GM23338 (cell line): Measurements from ENCODE around the gene STAT1. TPM values are rescaled to one million over a fixed set of nuclear protein-coding genes. Genes with fewer than 3 reads are reported as not detected.

Source experiments
- ATAC-seq: fragments of 200-7000 bp; cut with Tn5 transposase; 3 replicates; pipeline ENCODE4 v1.9.1; 2020
- DNase-seq: peaks from one replicate; pipeline ENCODE4 v3.0.0-alpha.2; 2015; ENCODE audit warnings: low spot score
- H2AFZ ChIP-seq: fragments of 200-600 bp; sonication (generic); 2 replicates; pipeline ENCODE4 v1.8.0; 2016; ENCODE audit warnings: antibody characterized with exemption, mild to moderate bottlenecking, moderate library complexity
- H3F3A ChIP-seq: fragments of 200-600 bp; sonication (generic); replicated peaks from 2 replicates; pipeline ENCODE4 v1.8.0; 2017; ENCODE audit warnings: antibody characterized with exemption, mixed run types, low read depth
- H3K27ac ChIP-seq: fragments of 200-600 bp; sonication (generic); 2 replicates; pipeline ENCODE4 v1.6.1; 2016; ENCODE audit warnings: low read depth
- H3K27me3 ChIP-seq: fragments of 200-600 bp; sonication (generic); 2 replicates; pipeline ENCODE4 v1.8.0; 2016; ENCODE audit warnings: mild to moderate bottlenecking, mixed run types, moderate library complexity; ENCODE audit not compliant: insufficient read depth
- H3K36me3 ChIP-seq: fragments of 200-600 bp; sonication (generic); 2 replicates; pipeline ENCODE4 v1.8.0; 2016; ENCODE audit warnings: mild to moderate bottlenecking; ENCODE audit not compliant: insufficient read depth
- H3K4me1 ChIP-seq: fragments of 200-600 bp; sonication (generic); 2 replicates; pipeline ENCODE4 v1.8.0; 2016; ENCODE audit warnings: mild to moderate bottlenecking, moderate library complexity; ENCODE audit not compliant: insufficient read depth
- H3K4me2 ChIP-seq: fragments of 200-600 bp; sonication (generic); 2 replicates; pipeline ENCODE4 v1.7.1; 2017; ENCODE audit warnings: mixed run types
- H3K4me3 ChIP-seq: fragments of 200-600 bp; sonication (generic); 2 replicates; pipeline ENCODE4 v1.6.1; 2016; ENCODE audit warnings: mixed run types
- H3K79me2 ChIP-seq: fragments of 200-600 bp; sonication (generic); replicated peaks from 2 replicates; pipeline ENCODE4 v1.8.0; 2017; ENCODE audit warnings: mild to moderate bottlenecking; ENCODE audit not compliant: insufficient read depth
- H3K9me2 ChIP-seq: fragments of 200-600 bp; sonication (generic); 2 replicates; pipeline ENCODE4 v1.8.0; 2017; ENCODE audit not compliant: insufficient read depth
- H4K20me1 ChIP-seq: fragments of 200-600 bp; sonication (generic); replicated peaks from 2 replicates; pipeline ENCODE4 v1.8.0; 2017; ENCODE audit warnings: mild to moderate bottlenecking; ENCODE audit not compliant: insufficient read depth
- H3K27ac Mint-ChIP-seq: 2 replicates; pipeline ENCODE4 v1.8.0; 2020; ENCODE audit warnings: inconsistent platforms, mild to moderate bottlenecking, moderate library complexity, mixed read lengths
- H3K27me3 Mint-ChIP-seq: 3 replicates; pipeline ENCODE4 v1.8.0; 2022; ENCODE audit warnings: low read depth, mild to moderate bottlenecking, moderate library complexity, mixed read lengths, inconsistent platforms; ENCODE audit not compliant: insufficient read depth, poor library complexity
- H3K36me3 Mint-ChIP-seq: 3 replicates; pipeline ENCODE4 v1.8.0; 2021; ENCODE audit warnings: low read depth, mild to moderate bottlenecking, inconsistent platforms, moderate library complexity, mixed read lengths
- H3K4me1 Mint-ChIP-seq: 3 replicates; pipeline ENCODE4 v1.8.0; 2020; ENCODE audit warnings: mild to moderate bottlenecking, inconsistent platforms, mixed read lengths
- H3K4me3 Mint-ChIP-seq: 3 replicates; pipeline ENCODE4 v1.8.0; 2021; ENCODE audit warnings: moderate library complexity, mild to moderate bottlenecking, inconsistent platforms, mixed read lengths
- H3K9me3 Mint-ChIP-seq: 3 replicates; pipeline ENCODE4 v1.8.0; 2020; ENCODE audit warnings: moderate library complexity, mild to moderate bottlenecking, inconsistent platforms, mixed read lengths
- CREB1 ChIP-seq: fragments of 250-450 bp; sonication (Bioruptor Pico); IDR thresholded peaks from 2 replicates; pipeline ENCODE4 v1.5.0; 2020; ENCODE audit warnings: low read depth, mild to moderate bottlenecking, moderate library complexity
- EZH2 ChIP-seq: fragments of 200-600 bp; sonication (generic); IDR thresholded peaks from one replicate; pipeline ENCODE4 v1.8.0; 2017; ENCODE audit warnings: antibody characterized with exemption, mild to moderate bottlenecking, low read depth; ENCODE audit not compliant: unreplicated experiment
- EZH2phosphoT487 ChIP-seq: fragments of 200-600 bp; sonication (generic); IDR thresholded peaks from one replicate; pipeline ENCODE4 v1.8.1; 2018; ENCODE audit warnings: antibody characterized with exemption; ENCODE audit not compliant: unreplicated experiment
- JUNB ChIP-seq: IDR thresholded peaks from one replicate; pipeline ENCODE4 v1.6.1; 2016; ENCODE audit warnings: antibody characterized with exemption; ENCODE audit not compliant: unreplicated experiment
- NANOG ChIP-seq: IDR thresholded peaks from 2 replicates; pipeline ENCODE4 v1.6.1; 2016; ENCODE audit warnings: antibody characterized with exemption, borderline replicate concordance
- POLR2AphosphoS5 ChIP-seq: IDR thresholded peaks from 2 replicates; pipeline ENCODE4 v1.6.1; 2016; ENCODE audit warnings: antibody characterized with exemption, low read depth
- STAT1 ChIP-seq: IDR thresholded peaks from one replicate; pipeline ENCODE4 v1.6.1; 2016; ENCODE audit warnings: antibody characterized with exemption; ENCODE audit not compliant: unreplicated experiment
- ZNF114 ChIP-seq: fragments of 250-450 bp; sonication (Bioruptor Pico); IDR thresholded peaks from 2 replicates; pipeline ENCODE4 v1.5.0; 2020; ENCODE audit warnings: mild to moderate bottlenecking, moderate library complexity
- ZNF331 ChIP-seq: fragments of 250-450 bp; sonication (Bioruptor Pico); IDR thresholded peaks from 2 replicates; pipeline ENCODE4 v1.5.0; 2020; ENCODE audit warnings: low read depth, mild to moderate bottlenecking, moderate library complexity
- polyA plus RNA-seq: library from polyadenylated mRNA; unstranded; fragments of >200 nt; fragmentation: Nextera tagmentation; extraction: Ambion mirVana; gene quantifications from 2 replicates; pipeline ENCODE4 v1.2.1, GENCODE V29; 2016
- total RNA-seq: library from RNA; depleted of rRNA; stranded (reverse); fragments of >200 nt; shearing (Covaris generic); gene quantifications from 2 replicates; pipeline ENCODE4 v1.2.3, GENCODE V29; 2014
- TF ChIP-seq, protein P1 (sequence below): IDR thresholded peaks from 2 replicates; pipeline ENCODE4 v1.6.1; 2016; ENCODE audit warnings: antibody characterized with exemption
- TF ChIP-seq, protein P2 (sequence below), 2 experiments: fragments of 200-600 bp in 1 of 2; sonication (generic) in 1 of 2; conservative IDR thresholded peaks; 2 replicates each; pipeline versions ENCODE4 v1.5.1 to v1.6.1; 2016 to 2017; ENCODE audit warnings: antibody characterized with exemption in 2 of 2, low read depth in 2 of 2, mild to moderate bottlenecking in 2 of 2, moderate library complexity in 1 of 2

The STAT1 gene
- total and polyA plus RNA-seq, 2 experiments from 2014 or later, result 15.1 to 47.4 TPM

DNA sequence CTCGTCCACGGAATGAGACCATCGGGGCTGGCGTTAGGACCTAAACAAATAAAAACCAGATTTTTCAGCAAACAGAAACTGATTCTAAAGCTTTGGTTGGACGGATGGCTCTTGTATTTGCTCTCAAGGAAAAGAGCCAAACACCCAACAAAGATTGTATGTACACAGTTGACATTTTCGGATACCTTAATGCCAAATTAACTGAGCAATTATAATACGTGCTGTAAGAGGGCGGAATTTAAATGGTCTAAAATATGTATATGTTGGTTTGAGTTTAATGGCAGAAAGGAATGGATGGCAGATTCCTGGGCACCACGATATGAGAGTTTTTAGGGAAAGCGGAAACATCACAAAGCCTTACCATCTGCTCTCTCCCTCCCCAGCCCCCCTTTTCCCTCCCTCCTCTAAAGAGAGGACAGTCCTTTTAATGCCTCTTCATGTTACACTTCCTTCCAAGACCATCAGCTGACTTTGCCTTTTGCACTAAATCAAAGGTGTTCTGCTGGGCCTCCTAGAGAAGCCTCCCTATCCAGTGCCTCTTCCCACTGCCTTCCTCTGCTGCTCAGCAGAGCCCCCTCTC is 33.3 kb downstream of the STAT1 start:
- no peak overlapping the region for H3K4me3 ChIP-seq
- DNase-seq, result no peak
- no peak overlapping the region for H3K27ac ChIP-seq
- peak overlapping the region; percentile 43; the same call in 1 of the 2 replicates for H3K27ac Mint-ChIP-seq
- H2AFZ ChIP-seq, result no peak overlapping the region
- peaks cover 4% of the 10 kb centered on the region for H4K20me1 ChIP-seq
- no peak overlapping the region for H3K4me3 Mint-ChIP-seq
- peaks cover 5% of the 10 kb centered on the region for H3K27me3 Mint-ChIP-seq
- H3K9me2 ChIP-seq, result no peaks in the 10 kb centered on the region
- no peaks in the 10 kb centered on the region for H3F3A ChIP-seq
- no peaks in the 10 kb centered on the region for H3K27me3 ChIP-seq
- no peak for ATAC-seq
- TF ChIP-seq EZH2 (no peak), CREB1 (CRISPR knock-in tag) (no peak), EZH2phosphoT487 (no peak)
- TF ChIP-seq, protein P1, sequence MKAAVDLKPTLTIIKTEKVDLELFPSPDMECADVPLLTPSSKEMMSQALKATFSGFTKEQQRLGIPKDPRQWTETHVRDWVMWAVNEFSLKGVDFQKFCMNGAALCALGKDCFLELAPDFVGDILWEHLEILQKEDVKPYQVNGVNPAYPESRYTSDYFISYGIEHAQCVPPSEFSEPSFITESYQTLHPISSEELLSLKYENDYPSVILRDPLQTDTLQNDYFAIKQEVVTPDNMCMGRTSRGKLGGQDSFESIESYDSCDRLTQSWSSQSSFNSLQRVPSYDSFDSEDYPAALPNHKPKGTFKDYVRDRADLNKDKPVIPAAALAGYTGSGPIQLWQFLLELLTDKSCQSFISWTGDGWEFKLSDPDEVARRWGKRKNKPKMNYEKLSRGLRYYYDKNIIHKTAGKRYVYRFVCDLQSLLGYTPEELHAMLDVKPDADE, result no peak
- H3K4me1 ChIP-seq, result no peaks in the 10 kb centered on the region
- H3K4me1 Mint-ChIP-seq, result no peaks in the 10 kb centered on the region; the same call in 2 of the 3 replicates
- no peak overlapping the region for H3K4me2 ChIP-seq
- no peaks in the 10 kb centered on the region for H3K79me2 ChIP-seq
- H3K36me3 ChIP-seq, result peaks cover 78% of the 10 kb centered on the region
- H3K9me3 Mint-ChIP-seq, result no peaks in the 10 kb centered on the region
- H3K36me3 Mint-ChIP-seq, result peaks cover 88% of the 10 kb centered on the region

DNA sequence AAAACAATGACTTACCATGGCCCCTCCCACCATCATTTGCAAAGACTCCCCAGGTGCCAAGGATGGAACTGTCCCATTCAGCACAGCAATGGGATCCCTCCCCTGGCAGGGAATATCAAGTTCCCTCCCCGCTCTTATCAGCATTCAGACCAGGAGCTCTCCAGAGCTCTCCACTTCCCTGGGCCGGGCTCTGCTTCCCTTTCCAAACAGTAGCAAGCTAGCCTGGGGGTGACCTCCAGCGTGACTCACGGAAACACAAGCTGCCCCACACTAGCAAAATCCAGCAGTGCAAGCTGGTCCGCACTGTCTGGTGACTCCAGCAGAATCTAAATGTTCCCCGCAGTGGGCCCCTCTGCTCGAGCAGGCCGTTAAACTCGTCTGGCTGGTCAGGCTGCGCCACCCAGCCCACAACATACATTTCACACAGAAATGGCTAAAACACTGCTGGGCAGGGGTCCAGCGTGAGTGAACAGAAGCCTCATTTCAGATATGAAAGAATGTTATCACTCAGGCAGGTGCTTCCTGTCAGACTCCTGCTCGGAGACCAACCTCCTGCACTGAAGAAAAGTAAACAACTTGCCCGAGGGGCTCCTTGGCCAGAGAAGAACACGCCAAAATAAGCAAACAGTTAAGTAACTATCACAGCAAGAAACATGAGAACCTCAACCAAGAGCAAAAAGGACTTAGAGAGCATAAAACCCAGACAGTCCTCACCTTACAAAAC is 33.9 kb downstream of the STAT1 start:
- no peaks in the 10 kb centered on the region for H3K9me3 Mint-ChIP-seq
- H3K36me3 Mint-ChIP-seq, result peaks cover 88% of the 10 kb centered on the region
- Histone ChIP-seq H3K27me3 (no peaks in the 10 kb centered on the region), H3K27ac (no peak overlapping the region), H3F3A (no peaks in the 10 kb centered on the region), H2AFZ (no peak overlapping the region), H3K9me2 (no peaks in the 10 kb centered on the region), H3K79me2 (no peaks in the 10 kb centered on the region), H3K4me1 (no peaks in the 10 kb centered on the region), H3K4me2 (no peak overlapping the region), H3K4me3 (no peak overlapping the region), H4K20me1 (peaks cover 4% of the 10 kb centered on the region), H3K36me3 (peaks cover 74% of the 10 kb centered on the region)
- DNase-seq (no peak), ATAC-seq (no peak)
- H3K27me3 Mint-ChIP-seq, result peaks cover 5% of the 10 kb centered on the region
- H3K4me1 Mint-ChIP-seq, result no peaks in the 10 kb centered on the region; the same call in 2 of the 3 replicates
- H3K4me3 Mint-ChIP-seq, result no peak overlapping the region
- peak overlapping the region; percentile 43; the same call in 1 of the 2 replicates for H3K27ac Mint-ChIP-seq
- no peak for TF ChIP-seq ZNF331
- TF ChIP-seq, protein P1, result no peak
- no peak for TF ChIP-seq EZH2phosphoT487
- no peak for TF ChIP-seq CREB1 (CRISPR knock-in tag)
- TF ChIP-seq POLR2AphosphoS5, result no peak
- no peak for TF ChIP-seq STAT1
- TF ChIP-seq ZNF114 (CRISPR knock-in tag), result no peak
- no peak for TF ChIP-seq JUNB
- no peak for TF ChIP-seq NANOG
- TF ChIP-seq, protein P2, sequence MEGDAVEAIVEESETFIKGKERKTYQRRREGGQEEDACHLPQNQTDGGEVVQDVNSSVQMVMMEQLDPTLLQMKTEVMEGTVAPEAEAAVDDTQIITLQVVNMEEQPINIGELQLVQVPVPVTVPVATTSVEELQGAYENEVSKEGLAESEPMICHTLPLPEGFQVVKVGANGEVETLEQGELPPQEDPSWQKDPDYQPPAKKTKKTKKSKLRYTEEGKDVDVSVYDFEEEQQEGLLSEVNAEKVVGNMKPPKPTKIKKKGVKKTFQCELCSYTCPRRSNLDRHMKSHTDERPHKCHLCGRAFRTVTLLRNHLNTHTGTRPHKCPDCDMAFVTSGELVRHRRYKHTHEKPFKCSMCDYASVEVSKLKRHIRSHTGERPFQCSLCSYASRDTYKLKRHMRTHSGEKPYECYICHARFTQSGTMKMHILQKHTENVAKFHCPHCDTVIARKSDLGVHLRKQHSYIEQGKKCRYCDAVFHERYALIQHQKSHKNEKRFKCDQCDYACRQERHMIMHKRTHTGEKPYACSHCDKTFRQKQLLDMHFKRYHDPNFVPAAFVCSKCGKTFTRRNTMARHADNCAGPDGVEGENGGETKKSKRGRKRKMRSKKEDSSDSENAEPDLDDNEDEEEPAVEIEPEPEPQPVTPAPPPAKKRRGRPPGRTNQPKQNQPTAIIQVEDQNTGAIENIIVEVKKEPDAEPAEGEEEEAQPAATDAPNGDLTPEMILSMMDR (conservative IDR thresholded peaks at IDR 0.05; ENCODE audit: low read depth in 2 of 2), result no peak
